ENCODE data around the gene C1QBP.

Gene C1QBP

GRCh38 chr17:5399767-5400166 lies 39.2 kb downstream of the C1QBP start:
- H3K4me3 ChIP-seq (ENCODE audit: insufficient read depth, low read length, poor library complexity, severe bottlenecking) = no peak overlapping the region
- no peaks in the 10 kb centered on the region for H3K9me3 ChIP-seq (ENCODE audit: insufficient read depth, low read length)
- H2AFZ ChIP-seq (ENCODE audit: low read depth, low read length, severe bottlenecking) = no peak overlapping the region
- 0 out of 2 replicates have a peak, but pooled peaks cover 2% of the 10 kb centered on the region for H4K20me1 ChIP-seq (ENCODE audit: low read depth, low read length)
- H3K9ac ChIP-seq (ENCODE audit: low read length) = no peak overlapping the region
- no peaks in the 10 kb centered on the region for H3K27me3 ChIP-seq (ENCODE audit: low read length)
- TF ChIP-seq EZH2phosphoT487 (conservative IDR thresholded peaks at IDR 0.05; ENCODE audit: low read length) = no peak
- TF ChIP-seq CTCF (IDR thresholded peaks at IDR 0.05; ENCODE audit: insufficient read depth, low read length, poor library complexity, severe bottlenecking) = no peak
- H3K27ac ChIP-seq (ENCODE audit: low read depth, low read length) = no peak overlapping the region
- no peak overlapping the region for H3K4me2 ChIP-seq (ENCODE audit: low read depth, low read length, poor library complexity, severe bottlenecking)
- no peaks in the 10 kb centered on the region; the same call in 1 of the 2 replicates for H3K79me2 ChIP-seq (ENCODE audit: insufficient read depth, low read length)
- H3F3A ChIP-seq (ENCODE audit: insufficient read depth) = 0 out of 2 replicates have a peak, but pooled peaks cover 4% of the 10 kb centered on the region
- peaks cover 63% of the 10 kb centered on the region for H3K36me3 ChIP-seq (ENCODE audit: low read length)
- H3K9me2 ChIP-seq (replicated peaks; ENCODE audit: insufficient read depth, low read length) = no peaks in the 10 kb centered on the region

- no peak for TF ChIP-seq CTCF (IDR thresholded peaks at IDR 0.05; ENCODE audit: insufficient read depth, low read length, poor library complexity, severe bottlenecking)
- TF ChIP-seq EZH2phosphoT487 (conservative IDR thresholded peaks at IDR 0.05; ENCODE audit: low read length) = no peak
- H3K4me3 ChIP-seq (ENCODE audit: insufficient read depth, low read length, poor library complexity, severe bottlenecking) = no peak overlapping the region
- no peaks in the 10 kb centered on the region for H3K79me2 ChIP-seq (ENCODE audit: insufficient read depth, low read length)
- H3K27me3 ChIP-seq (ENCODE audit: low read length) = no peaks in the 10 kb centered on the region
- H4K20me1 ChIP-seq (ENCODE audit: low read depth, low read length) = no peaks in the 10 kb centered on the region
- H3F3A ChIP-seq (ENCODE audit: insufficient read depth) = 0 out of 2 replicates have a peak, but pooled peaks cover 4% of the 10 kb centered on the region
- H3K4me2 ChIP-seq (ENCODE audit: low read depth, low read length, poor library complexity, severe bottlenecking) = no peak overlapping the region
- H3K9me2 ChIP-seq (replicated peaks; ENCODE audit: insufficient read depth, low read length) = no peaks in the 10 kb centered on the region
- H2AFZ ChIP-seq (ENCODE audit: low read depth, low read length, severe bottlenecking) = no peak overlapping the region
- H3K36me3 ChIP-seq (ENCODE audit: low read length) = peaks cover 56% of the 10 kb centered on the region
- no peaks in the 10 kb centered on the region for H3K9me3 ChIP-seq (ENCODE audit: insufficient read depth, low read length)
- no peak overlapping the region for H3K9ac ChIP-seq (ENCODE audit: low read length)
- no peak overlapping the region for H3K27ac ChIP-seq (ENCODE audit: low read depth, low read length)
Measured at GRCh38 chr17:5396612-5397011, 42.3 kb downstream of the C1QBP start.

GRCh38 chr17:5391678-5392077 lies 47.3 kb downstream of the C1QBP start:
- H3K9me2 ChIP-seq (replicated peaks; ENCODE audit: insufficient read depth, low read length) = no peaks in the 10 kb centered on the region
- peaks cover 50% of the 10 kb centered on the region for H3K36me3 ChIP-seq (ENCODE audit: low read length)
- H3F3A ChIP-seq (ENCODE audit: insufficient read depth) = peaks cover 9% of the 10 kb centered on the region; the same call in 1 of the 2 replicates
- no peak overlapping the region for H3K4me3 ChIP-seq (ENCODE audit: insufficient read depth, low read length, poor library complexity, severe bottlenecking)
- H3K4me2 ChIP-seq (ENCODE audit: low read depth, low read length, poor library complexity, severe bottlenecking) = no peak overlapping the region
- H2AFZ ChIP-seq (ENCODE audit: low read depth, low read length, severe bottlenecking) = no peak overlapping the region
- H3K9me3 ChIP-seq (ENCODE audit: insufficient read depth, low read length) = no peaks in the 10 kb centered on the region
- H3K27ac ChIP-seq (ENCODE audit: low read depth, low read length) = no peak overlapping the region
- no peaks in the 10 kb centered on the region for H3K27me3 ChIP-seq (ENCODE audit: low read length)
- no peak overlapping the region for H3K9ac ChIP-seq (ENCODE audit: low read length)
- TF ChIP-seq CTCF (IDR thresholded peaks at IDR 0.05; ENCODE audit: insufficient read depth, low read length, poor library complexity, severe bottlenecking) = no peak
- H4K20me1 ChIP-seq (ENCODE audit: low read depth, low read length) = 0 out of 2 replicates have a peak, but pooled peaks cover 2% of the 10 kb centered on the region
- no peaks in the 10 kb centered on the region for H3K79me2 ChIP-seq (ENCODE audit: insufficient read depth, low read length)
